PC-3 (cell line): ENCODE results near the gene RNPEP. TPM values are rescaled to one million over a fixed set of nuclear protein-coding genes. Genes with fewer than 3 reads are reported as not detected.
"Not testable (repeated sequence)": the region's sequence is repeated elsewhere in the genome, so short reads cannot be mapped to it uniquely, and the experiment has no call there.

Experiments
- ATAC-seq: fragments of 200-7000 bp; cut with Tn5 transposase; 2 replicates; pipeline ENCODE4 v1.9.1; 2020; ENCODE audit warnings: mild to moderate bottlenecking, moderate library complexity
- BruUV-seq: library from RNA; stranded (reverse); fragments of 400-500 nt; replicated peaks from 2 replicates; lab custom pipeline; 2021; lab: Mats Ljungman, UMichigan
- CTCF ChIA-PET: fragments of 300-600 bp; sonication (Branson Sonifier 250); formaldehyde crosslinking; loops from one replicate; lab custom pipeline; 2022; ENCODE audit warnings: antibody characterized with exemption; lab: Charles Lee
- POLR2A ChIA-PET: fragments of 300-600 bp; sonication (Branson Sonifier 250); formaldehyde crosslinking; loops from one replicate; lab custom pipeline; 2022; ENCODE audit warnings: antibody characterized with exemption; ENCODE audit not compliant: unreplicated experiment; lab: Charles Lee
- DNase-seq: peaks from one replicate; pipeline ENCODE4 v3.0.0-alpha.2; 2015
- H2AFZ ChIP-seq: fragments of 300-600 bp; sonication (generic); 2 replicates; pipeline ENCODE4 v1.6.0; 2016; ENCODE audit warnings: antibody characterized with exemption, low read length
- H3F3A ChIP-seq: fragments of 300-600 bp; sonication (generic); one replicate; pipeline ENCODE4 v1.6.0; 2017; ENCODE audit warnings: antibody characterized with exemption, low read length, control low read depth, mild to moderate bottlenecking; ENCODE audit not compliant: unreplicated experiment
- H3K27ac ChIP-seq: fragments of 300-600 bp; sonication (generic); 2 replicates; pipeline ENCODE4 v1.5.1; 2016; ENCODE audit warnings: mild to moderate bottlenecking, low read length
- H3K27me3 ChIP-seq: fragments of 300-600 bp; sonication (generic); 2 replicates; pipeline ENCODE4 v1.6.1; 2016; ENCODE audit warnings: low read length, mixed read lengths
- H3K36me3 ChIP-seq: fragments of 300-600 bp; sonication (generic); 2 replicates; pipeline ENCODE4 v1.6.1; 2016; ENCODE audit warnings: low read depth, mixed run types, low read length, mixed read lengths
- H3K4me1 ChIP-seq: fragments of 300-600 bp; sonication (generic); 2 replicates; pipeline ENCODE4 v1.5.1; 2016; ENCODE audit warnings: low read length; ENCODE audit not compliant: insufficient read depth
- H3K4me2 ChIP-seq: fragments of 300-600 bp; sonication (generic); 2 replicates; pipeline ENCODE4 v1.6.0; 2016; ENCODE audit warnings: low read length
- H3K4me3 ChIP-seq: fragments of 300-600 bp; sonication (generic); 2 replicates; pipeline ENCODE4 v1.5.1; 2016; ENCODE audit warnings: mild to moderate bottlenecking, low read length, mixed read lengths
- H3K79me2 ChIP-seq: fragments of 300-600 bp; sonication (generic); 2 replicates; pipeline ENCODE4 v1.6.1; 2017; ENCODE audit warnings: low read length, mixed read lengths
- H3K9ac ChIP-seq: fragments of 300-600 bp; sonication (generic); 2 replicates; pipeline ENCODE4 v1.6.0; 2016; ENCODE audit warnings: mild to moderate bottlenecking, low read length
- H3K9me2 ChIP-seq: fragments of 300-600 bp; sonication (generic); replicated peaks from 2 replicates; pipeline ENCODE4 v1.6.1; 2016; ENCODE audit warnings: mixed run types, low read length, mixed read lengths
- H3K9me3 ChIP-seq: fragments of 300-600 bp; sonication (generic); 2 replicates; pipeline ENCODE4 v1.6.1; 2016; ENCODE audit warnings: low read length, mixed read lengths
- H4K20me1 ChIP-seq: fragments of 300-600 bp; sonication (generic); 2 replicates; pipeline ENCODE4 v1.6.1; 2016; ENCODE audit warnings: low read length, mixed read lengths
- CTCF ChIP-seq: fragments of 300-600 bp; sonication (generic); conservative IDR thresholded peaks from 2 replicates; pipeline ENCODE4 v1.5.1; 2017; ENCODE audit warnings: antibody characterized with exemption, low read depth, mild to moderate bottlenecking, low read length
- EZH2 ChIP-seq: fragments of 300-600 bp; sonication (generic); IDR thresholded peaks from one replicate; pipeline ENCODE4 v1.6.1; 2017; ENCODE audit warnings: antibody characterized with exemption, mild to moderate bottlenecking, low read length; ENCODE audit not compliant: unreplicated experiment
- EZH2phosphoT487 ChIP-seq: fragments of 300-600 bp; sonication (generic); IDR thresholded peaks from 2 replicates; pipeline ENCODE4 v1.6.1; 2018; ENCODE audit warnings: mild to moderate bottlenecking, antibody characterized with exemption, low read length, borderline replicate concordance
- intact Hi-C: fragments of 100-400 bp; cut with micrococcal nuclease; formaldehyde crosslinking; loops from 2 replicates; pipeline ENCODE4 v1.9.0; 2023
- total RNA-seq: library from RNA; depleted of rRNA; stranded (reverse); fragments of >200 nt; gene quantifications from 2 replicates; pipeline ENCODE4 v1.2.3, GENCODE V29; 2014

The RNPEP gene
- total RNA-seq, 1 experiment from 2014 or later: 64.7 TPM

- DNase-seq (no peak), ATAC-seq (no peak)
- Histone ChIP-seq H3F3A (no peaks in the 10 kb centered on the region), H3K9me2 (no peaks in the 10 kb centered on the region), H3K4me2 (no peak overlapping the region), H3K27me3 (no peaks in the 10 kb centered on the region), H3K9me3 (no peaks in the 10 kb centered on the region), H4K20me1 (no peaks in the 10 kb centered on the region), H3K9ac (no peak overlapping the region), H3K27ac (no peak overlapping the region), H3K4me1 (peaks cover 6% of the 10 kb centered on the region; the same call in 1 of the 2 replicates), H3K79me2 (no peaks in the 10 kb centered on the region), H3K4me3 (no peak overlapping the region), H3K36me3 (no peaks in the 10 kb centered on the region), H2AFZ (no peak overlapping the region)
- no TSS peak for BruUV-seq
- intact Hi-C loops: no loop called here
- POLR2A ChIA-PET: no interaction called here
- CTCF ChIA-PET: no interaction called here
- TF ChIP-seq CTCF: no peak
Measured at GRCh38 chr1:201939148-201939547, 43.3 kb upstream of the RNPEP start.

GRCh38 chr1:201939574-201939973 is 42.9 kb upstream of the RNPEP start:
- Histone ChIP-seq H3K4me2 (no peak overlapping the region), H3K36me3 (no peaks in the 10 kb centered on the region), H4K20me1 (no peaks in the 10 kb centered on the region), H3K27ac (no peak overlapping the region), H3K4me3 (no peak overlapping the region), H3K9ac (no peak overlapping the region), H3K4me1 (peaks cover 6% of the 10 kb centered on the region; the same call in 1 of the 2 replicates), H3K9me3 (no peaks in the 10 kb centered on the region), H3K9me2 (no peaks in the 10 kb centered on the region), H3K27me3 (no peaks in the 10 kb centered on the region), H3F3A (no peaks in the 10 kb centered on the region), H3K79me2 (no peaks in the 10 kb centered on the region), H2AFZ (no peak overlapping the region)
- BruUV-seq: no TSS peak
- no peak for ATAC-seq
- ChIA-PET CTCF (no interaction called here), POLR2A (no interaction called here)
- intact Hi-C loops: no loop called here
- no peak for TF ChIP-seq EZH2phosphoT487
- no peak for TF ChIP-seq CTCF
- no peak for TF ChIP-seq EZH2
- DNase-seq: no peak

- intact Hi-C loops, H3K27me3 ChIP-seq, H3K9ac ChIP-seq, H3K36me3 ChIP-seq, H3K4me3 ChIP-seq, POLR2A ChIA-PET, H3K4me2 ChIP-seq, BruUV-seq, H3K27ac ChIP-seq, H3K9me2 ChIP-seq, H4K20me1 ChIP-seq, H3F3A ChIP-seq, H2AFZ ChIP-seq, ATAC-seq, H3K79me2 ChIP-seq, H3K9me3 ChIP-seq, H3K4me1 ChIP-seq, CTCF ChIA-PET, DNase-seq: not testable (repeated sequence)
Measured at GRCh38 chr1:201940316-201940715, 42.1 kb upstream of the RNPEP start.
